HG02610 (cell line): ENCODE data around the gene DDO.
"Not testable (repeated sequence)": the region's sequence is repeated elsewhere in the genome, so short reads cannot be mapped to it uniquely, and the experiment has no call there.

Experiments used
- ATAC-seq: cut with Tn5 transposase; IDR thresholded peaks from one replicate; pipeline ENCODE4 v1.9.1; 2021; ENCODE audit warnings: mild to moderate bottlenecking, moderate library complexity; ENCODE audit not compliant: unreplicated experiment

The DDO gene

DNA sequence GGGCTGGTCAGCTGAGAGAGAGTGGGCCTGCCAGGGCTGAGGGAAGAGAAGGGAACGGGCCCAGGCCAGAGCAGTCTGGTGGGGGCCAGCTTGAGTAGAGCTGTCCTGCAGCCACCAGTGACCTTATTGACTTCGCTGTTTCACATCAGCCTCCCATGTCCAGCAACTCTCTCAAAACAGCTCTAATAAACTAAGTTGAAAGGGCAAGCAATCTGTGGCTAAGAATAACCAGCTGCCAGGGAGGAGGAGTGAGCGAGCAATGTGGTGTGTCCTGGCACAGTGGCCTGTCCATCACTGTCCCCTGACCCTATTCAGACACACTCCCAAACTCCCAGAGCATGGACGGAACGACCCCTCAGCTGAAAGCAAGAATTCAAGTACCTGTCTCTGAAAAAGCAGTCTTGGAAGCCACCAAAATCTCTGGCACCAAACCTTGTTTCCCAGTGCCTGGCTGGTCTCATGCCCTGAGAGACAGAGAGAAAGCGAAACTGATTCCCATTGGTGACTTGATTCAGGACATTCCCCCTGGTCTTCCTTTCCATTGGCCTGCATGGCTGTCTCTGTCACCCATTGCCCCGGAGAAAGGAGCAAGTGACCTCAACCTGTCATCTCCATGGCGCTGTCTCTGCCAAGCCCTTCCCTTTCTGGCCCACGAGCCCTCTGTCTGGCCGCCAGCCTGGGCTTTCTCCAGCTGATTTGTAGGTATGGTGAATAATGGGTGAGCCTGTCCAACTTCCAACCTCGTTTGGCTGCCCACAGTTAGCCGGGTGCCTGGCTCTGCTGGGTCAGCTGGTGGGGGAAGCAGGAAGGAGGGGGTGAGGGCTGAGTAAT, at the start of gene DDO:
TSS of gene DDO (minus strand) at position 490 of the 831 bp plus-strand sequence. CDS start 2,113 bp downstream, outside the sequence.
- ATAC-seq, result no peak

- no peak for ATAC-seq
These were observed 47.6 kb upstream of the DDO start for GRCh38 chr6:110462884-110463481.

- no peak for ATAC-seq
These were observed 46.0 kb upstream of the DDO start for GRCh38 chr6:110461376-110461775.

- ATAC-seq, result no peak
These were observed 43.8 kb upstream of the DDO start for GRCh38 chr6:110459137-110459536.

DNA sequence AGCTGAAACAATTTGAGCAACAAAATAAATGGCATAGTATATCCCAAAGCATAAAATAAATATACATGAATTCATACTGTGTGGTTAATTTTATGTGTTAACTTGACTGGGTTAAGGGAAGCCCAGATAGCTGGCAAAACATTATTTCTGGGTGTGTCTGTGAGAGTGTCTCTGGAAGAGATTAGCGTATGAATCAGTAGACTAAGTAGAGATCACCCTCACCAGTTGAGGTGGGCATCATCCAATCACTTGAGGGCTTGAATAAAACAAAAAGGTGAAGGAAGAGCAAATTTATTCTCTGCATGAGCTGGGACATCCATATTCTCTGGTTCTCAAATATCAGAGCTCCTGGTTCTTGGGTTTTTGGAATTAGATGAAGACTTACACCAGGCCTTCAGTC, 43.1 kb upstream of the DDO start:
- ATAC-seq, result no peak

DNA sequence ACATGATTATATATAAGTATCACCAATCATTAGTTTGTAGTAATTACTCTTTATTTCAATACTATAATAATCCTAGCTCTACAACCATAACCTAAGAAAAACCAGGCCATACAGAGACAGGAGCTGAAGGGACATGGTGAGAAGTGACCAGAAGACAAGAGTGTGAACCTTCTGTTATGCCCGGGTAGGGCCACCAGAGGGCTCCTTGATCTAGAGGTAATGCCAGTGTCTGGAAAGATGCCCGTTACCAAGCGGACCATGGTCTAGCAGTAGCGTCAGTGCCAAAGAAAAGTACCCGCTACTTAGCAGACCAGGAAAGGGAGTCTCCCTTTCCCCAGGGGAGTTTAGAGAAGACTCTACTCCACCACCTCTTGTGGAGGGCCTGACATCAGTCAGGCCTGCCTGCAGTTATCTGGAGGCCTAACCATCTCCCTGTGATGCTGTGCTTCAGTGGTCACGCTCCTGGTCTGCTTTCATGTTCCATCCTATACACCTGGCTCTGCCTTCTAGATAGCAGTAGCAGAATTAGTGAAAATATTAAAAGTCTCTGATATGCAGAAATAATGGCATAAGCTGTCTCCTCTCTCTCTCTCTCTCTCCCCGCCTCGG, 42.3 kb upstream of the DDO start:
- not testable (repeated sequence) for ATAC-seq

DNA sequence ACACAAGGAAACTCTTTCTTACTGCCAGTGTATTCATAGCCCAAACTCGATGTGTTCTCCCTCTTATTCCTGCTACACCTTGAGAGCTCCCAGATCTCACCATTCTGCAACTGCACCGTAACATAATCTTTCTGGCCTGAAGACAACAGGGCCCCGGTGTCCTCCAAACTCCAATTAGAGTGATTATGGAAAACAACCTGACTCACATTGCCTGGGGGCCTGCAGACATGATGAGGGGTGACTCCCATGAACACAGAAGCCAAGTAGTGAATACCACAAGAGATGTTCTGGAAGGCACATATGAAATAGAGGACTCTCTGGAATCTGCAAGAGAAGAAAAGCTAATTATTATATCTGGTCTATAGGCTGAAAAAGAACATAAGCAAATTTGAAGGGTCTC, 41.3 kb upstream of the DDO start:
- no peak for ATAC-seq

- no peak for ATAC-seq
These were observed 34.1 kb upstream of the DDO start for GRCh38 chr6:110449541-110449895.

DNA sequence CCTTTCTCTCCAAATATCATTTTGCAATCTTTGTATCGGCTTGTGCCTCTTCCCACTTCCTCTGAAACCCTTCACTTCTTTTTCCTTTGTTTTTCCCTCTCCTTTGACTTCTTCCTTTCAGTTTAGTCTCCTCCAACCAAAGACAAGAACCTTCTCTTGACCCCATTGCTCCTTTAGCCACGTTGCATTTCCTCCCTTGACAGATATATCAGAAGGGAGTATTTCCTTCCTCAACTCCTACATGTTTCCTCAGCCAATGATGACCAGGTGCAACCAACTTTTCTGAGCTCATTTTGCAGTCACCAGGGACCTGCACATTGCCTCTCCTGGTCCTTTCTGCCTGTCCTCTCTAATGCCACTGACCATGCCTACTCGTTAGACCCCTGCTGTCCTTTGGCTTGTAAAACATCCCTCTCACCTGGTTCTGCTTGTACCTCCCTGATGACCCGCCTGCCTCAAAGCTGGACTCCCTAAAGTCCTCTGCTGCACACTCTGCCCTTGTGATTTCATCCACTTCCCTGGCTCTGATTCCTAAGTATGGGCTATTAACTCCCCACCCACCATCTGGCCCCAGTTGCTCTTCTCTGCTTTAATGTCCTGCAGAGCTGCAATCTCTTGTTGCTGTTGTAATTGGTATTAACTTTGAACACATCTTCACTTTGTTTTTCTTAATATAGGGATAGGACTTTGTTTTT, 33.6 kb upstream of the DDO start:
- no peak for ATAC-seq

DNA sequence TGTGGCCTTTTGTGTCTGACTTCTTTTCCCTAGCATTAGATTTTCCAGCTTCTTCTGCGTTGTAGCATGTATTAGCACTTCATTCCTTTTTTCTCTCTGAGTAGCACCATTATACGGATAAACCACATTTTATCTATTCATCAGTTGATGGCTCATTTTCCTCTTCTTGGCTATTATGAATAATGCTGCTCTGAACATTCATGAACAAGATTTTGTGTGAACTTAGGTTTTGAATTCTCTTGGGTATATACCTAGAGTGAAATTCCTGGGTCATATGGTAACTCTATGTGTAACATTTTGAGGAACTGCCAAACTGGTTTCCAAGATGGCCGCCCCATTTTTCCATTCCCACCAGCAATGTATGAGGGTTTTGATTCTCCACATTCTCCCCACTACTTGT, 32.4 kb upstream of the DDO start:
- ATAC-seq, result no peak

GRCh38 chr6:110446405-110446804, 31.0 kb upstream of the DDO start:
- no peak for ATAC-seq

- ATAC-seq, result no peak
These were observed 24.7 kb upstream of the DDO start for GRCh38 chr6:110440026-110440425.

DNA sequence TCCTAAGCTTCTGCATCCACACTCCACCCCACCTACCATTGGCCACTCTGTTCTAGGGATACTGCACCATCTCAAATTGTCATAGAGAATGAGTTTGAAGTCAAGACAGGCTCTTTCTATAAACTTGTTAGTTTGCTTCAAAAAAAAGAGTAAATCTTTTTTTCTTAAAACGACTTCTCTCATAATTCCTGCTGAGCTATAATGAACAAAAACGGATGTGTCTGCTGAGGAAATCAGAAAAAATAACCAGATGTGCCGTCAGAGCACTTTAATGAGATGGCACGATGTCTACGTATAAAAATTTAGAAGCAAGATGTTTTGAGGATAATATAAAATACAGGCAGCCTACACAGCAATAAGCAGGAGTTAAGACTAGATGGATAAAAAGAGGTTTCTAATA, 24.0 kb upstream of the DDO start:
- no peak for ATAC-seq

GRCh38 chr6:110434961-110435602, 19.7 kb upstream of the DDO start:
- no peak for ATAC-seq

GRCh38 chr6:110432285-110432900, 17.0 kb upstream of the DDO start:
- ATAC-seq, result no peak

- no peak for ATAC-seq
These were observed 15.4 kb upstream of the DDO start for GRCh38 chr6:110430741-110431140.

- no peak for ATAC-seq
These were observed 14.9 kb upstream of the DDO start for GRCh38 chr6:110430236-110430635.

- no peak for ATAC-seq
These were observed 12.8 kb upstream of the DDO start for GRCh38 chr6:110428153-110428552.

DNA sequence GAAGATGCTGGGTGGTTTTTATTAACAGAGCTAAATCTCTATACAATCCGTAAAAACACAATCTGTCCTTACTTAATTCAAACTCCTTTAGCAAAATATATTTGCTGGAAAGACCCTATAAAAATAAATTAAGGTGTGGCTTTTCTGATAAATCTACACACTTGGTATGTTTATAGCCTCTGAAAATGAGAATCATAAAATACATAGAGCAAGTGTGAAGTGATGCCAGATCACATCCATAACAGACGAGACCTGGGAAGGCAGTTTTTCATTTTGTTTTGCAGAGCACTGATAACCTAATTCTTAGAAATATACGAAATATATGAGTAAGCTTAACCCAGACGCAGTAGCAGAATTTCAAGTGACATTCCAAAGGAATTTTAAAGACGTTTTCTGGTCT, 10.4 kb upstream of the DDO start:
- no peak for ATAC-seq

DNA sequence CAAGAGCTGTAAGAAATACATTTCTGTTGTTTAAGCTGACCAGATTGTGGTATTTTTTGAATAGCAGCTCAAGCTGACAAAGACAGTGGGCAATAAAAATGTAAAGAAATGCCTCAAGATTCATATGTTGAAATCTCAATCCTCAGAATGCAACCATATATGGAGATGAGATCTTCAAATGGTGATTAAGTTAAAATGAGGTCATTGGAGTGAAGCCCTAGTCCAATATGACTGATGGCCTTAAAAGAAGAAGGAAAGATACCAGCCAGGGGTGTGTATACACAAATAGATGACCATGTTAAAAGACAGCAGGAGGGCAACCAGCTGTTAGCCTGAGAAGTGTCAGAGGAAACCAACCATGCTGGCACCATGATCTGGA, 7.1 kb upstream of the DDO start:
- ATAC-seq, result no peak
